ENCODE results near the gene WDR64.

WDR64 gene

DNA sequence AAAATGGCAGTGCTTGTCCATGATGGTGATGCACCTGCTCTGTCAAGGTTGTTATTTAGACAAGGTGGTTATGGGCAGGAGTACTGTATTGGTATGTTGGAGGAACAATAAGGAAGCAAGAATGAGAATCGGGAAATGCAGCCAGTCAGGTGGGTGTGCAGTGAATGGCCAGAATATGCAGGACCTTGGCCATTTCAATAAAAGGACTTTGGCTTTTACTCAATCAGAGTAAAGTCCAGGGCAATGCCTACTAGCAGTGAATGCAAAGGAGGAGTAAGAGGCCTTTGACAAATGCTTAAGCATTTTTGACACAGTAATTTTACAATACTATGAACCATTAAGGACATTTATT is 9.5 kb upstream of the WDR64 start:
- no peak for TF ChIP-seq CTCF (IDR thresholded peaks at IDR 0.05; ENCODE audit: low read depth, low read length)
- no peak overlapping the region for H3K4me3 ChIP-seq (ENCODE audit: low read depth, low read length)

DNA sequence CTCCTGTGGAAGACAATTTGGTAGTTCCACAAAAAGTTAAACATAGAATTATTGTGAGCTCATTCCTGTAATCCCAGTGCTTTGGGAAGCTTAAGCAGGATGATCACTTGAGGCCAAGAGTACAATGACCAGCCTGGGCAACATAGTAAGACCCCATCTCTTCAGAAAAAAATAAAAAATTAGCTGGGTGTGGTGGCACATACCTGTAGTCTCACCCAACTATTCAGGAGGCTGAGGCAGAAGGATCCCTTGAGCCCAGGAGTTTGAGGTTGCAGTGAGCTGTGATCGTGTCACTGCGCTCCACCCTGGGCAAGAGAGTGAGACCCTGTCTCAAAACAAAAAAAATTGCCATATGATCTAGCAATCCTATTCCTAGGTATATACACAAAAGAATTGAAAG is 7.8 kb upstream of the WDR64 start:
- no peak for TF ChIP-seq CTCF (IDR thresholded peaks at IDR 0.05; ENCODE audit: low read depth, low read length)
- H3K4me3 ChIP-seq (ENCODE audit: low read depth, low read length), result no peak overlapping the region

GRCh38 chr1:241645199-241645598 is 6.9 kb upstream of the WDR64 start:
- TF ChIP-seq CTCF (IDR thresholded peaks at IDR 0.05; ENCODE audit: low read depth, low read length), result no peak
- H3K4me3 ChIP-seq (ENCODE audit: low read depth, low read length), result no peak overlapping the region

GRCh38 chr1:241646201-241646600 is 5.9 kb upstream of the WDR64 start:
- H3K4me3 ChIP-seq (ENCODE audit: low read depth, low read length), result no peak overlapping the region
- TF ChIP-seq CTCF (IDR thresholded peaks at IDR 0.05; ENCODE audit: low read depth, low read length), result no peak

DNA sequence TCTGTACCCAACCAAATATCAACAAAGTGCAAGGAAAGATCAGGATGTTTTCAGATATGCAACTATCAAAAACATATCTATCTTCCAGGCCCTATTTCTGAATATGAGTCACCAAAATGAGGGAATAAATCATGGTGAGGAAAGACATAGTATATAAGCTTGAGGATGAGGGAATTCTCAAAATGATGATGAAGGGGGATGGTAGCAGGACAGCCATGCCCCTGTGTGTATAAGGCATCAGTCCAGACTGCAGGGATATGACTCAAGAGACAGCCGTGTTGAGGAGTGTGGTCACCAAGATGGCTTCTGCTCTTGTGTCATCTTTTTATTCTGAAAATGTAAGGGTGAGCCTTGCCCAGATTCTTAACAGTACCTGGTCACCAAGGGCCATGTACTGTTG is 4.4 kb upstream of the WDR64 start:
- H3K4me3 ChIP-seq (ENCODE audit: low read depth, low read length), result no peak overlapping the region
- no peak for TF ChIP-seq CTCF (IDR thresholded peaks at IDR 0.05; ENCODE audit: low read depth, low read length)

GRCh38 chr1:241648159-241648558 is 3.9 kb upstream of the WDR64 start:
- TF ChIP-seq CTCF (IDR thresholded peaks at IDR 0.05; ENCODE audit: low read depth, low read length), result no peak
- H3K4me3 ChIP-seq (ENCODE audit: low read depth, low read length), result no peak overlapping the region

- TF ChIP-seq CTCF (IDR thresholded peaks at IDR 0.05; ENCODE audit: low read depth, low read length), result no peak
- no peak overlapping the region for H3K4me3 ChIP-seq (ENCODE audit: low read depth, low read length)
Observed at GRCh38 chr1:241654019-241654418, 1.9 kb downstream of the WDR64 start.
